Measurements from ENCODE around the gene KCNIP1.

Gene KCNIP1

DNA sequence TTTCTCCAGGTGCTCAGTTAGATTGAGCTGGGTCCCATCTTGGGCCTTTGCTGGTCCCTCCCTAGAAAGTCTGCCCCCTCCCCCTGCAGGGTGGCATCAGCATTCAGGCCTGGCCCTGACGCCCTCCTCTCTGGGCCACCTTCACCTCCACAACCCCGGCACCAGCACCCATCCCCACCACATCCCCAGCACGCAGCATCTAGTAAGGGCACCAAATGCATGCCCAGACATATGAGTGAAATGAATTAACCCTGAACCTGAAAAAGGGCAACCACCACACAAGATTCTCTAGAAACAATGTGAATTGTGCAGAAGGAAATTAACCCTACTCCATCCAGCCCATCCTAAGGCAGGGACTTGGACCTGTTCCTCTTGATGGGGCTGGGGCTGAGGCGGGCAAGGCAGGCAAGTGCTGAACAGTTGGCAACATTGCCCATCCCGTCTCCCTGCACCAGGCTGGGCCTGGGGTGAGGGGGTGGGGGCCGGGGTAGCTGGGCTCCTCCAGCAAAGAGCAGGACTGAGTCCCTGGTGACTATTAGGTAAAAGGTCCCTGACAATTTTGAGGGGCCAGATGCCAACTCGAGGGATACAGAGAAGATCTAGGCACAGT, 125.9 kb downstream of the KCNIP1 start:
- Histone ChIP-seq H3K4me3 (replicated peaks; ENCODE audit: insufficient read depth, low read length) (no peak overlapping the region), H3K27ac (replicated peaks) (no peak overlapping the region), H3K27me3 (ENCODE audit: insufficient read depth, poor library complexity, severe bottlenecking) (peaks cover 3% of the 10 kb centered on the region)
- no peak for DNase-seq (ENCODE audit: low read depth in 1 of 2, low spot score in 1 of 2)
- TF ChIP-seq POLR2AphosphoS5 (IDR thresholded peaks at IDR 0.05; ENCODE audit: low read depth) (no peak), GABPA (IDR thresholded peaks at IDR 0.05; ENCODE audit: low read depth) (no peak), SPI1 (IDR thresholded peaks at IDR 0.05; ENCODE audit: borderline replicate concordance, low read depth) (no peak)
- TF ChIP-seq, protein P1, sequence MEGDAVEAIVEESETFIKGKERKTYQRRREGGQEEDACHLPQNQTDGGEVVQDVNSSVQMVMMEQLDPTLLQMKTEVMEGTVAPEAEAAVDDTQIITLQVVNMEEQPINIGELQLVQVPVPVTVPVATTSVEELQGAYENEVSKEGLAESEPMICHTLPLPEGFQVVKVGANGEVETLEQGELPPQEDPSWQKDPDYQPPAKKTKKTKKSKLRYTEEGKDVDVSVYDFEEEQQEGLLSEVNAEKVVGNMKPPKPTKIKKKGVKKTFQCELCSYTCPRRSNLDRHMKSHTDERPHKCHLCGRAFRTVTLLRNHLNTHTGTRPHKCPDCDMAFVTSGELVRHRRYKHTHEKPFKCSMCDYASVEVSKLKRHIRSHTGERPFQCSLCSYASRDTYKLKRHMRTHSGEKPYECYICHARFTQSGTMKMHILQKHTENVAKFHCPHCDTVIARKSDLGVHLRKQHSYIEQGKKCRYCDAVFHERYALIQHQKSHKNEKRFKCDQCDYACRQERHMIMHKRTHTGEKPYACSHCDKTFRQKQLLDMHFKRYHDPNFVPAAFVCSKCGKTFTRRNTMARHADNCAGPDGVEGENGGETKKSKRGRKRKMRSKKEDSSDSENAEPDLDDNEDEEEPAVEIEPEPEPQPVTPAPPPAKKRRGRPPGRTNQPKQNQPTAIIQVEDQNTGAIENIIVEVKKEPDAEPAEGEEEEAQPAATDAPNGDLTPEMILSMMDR (IDR thresholded peaks at IDR 0.05; ENCODE audit: insufficient read depth, low read length), result no peak
- TF ChIP-seq, protein P2, sequence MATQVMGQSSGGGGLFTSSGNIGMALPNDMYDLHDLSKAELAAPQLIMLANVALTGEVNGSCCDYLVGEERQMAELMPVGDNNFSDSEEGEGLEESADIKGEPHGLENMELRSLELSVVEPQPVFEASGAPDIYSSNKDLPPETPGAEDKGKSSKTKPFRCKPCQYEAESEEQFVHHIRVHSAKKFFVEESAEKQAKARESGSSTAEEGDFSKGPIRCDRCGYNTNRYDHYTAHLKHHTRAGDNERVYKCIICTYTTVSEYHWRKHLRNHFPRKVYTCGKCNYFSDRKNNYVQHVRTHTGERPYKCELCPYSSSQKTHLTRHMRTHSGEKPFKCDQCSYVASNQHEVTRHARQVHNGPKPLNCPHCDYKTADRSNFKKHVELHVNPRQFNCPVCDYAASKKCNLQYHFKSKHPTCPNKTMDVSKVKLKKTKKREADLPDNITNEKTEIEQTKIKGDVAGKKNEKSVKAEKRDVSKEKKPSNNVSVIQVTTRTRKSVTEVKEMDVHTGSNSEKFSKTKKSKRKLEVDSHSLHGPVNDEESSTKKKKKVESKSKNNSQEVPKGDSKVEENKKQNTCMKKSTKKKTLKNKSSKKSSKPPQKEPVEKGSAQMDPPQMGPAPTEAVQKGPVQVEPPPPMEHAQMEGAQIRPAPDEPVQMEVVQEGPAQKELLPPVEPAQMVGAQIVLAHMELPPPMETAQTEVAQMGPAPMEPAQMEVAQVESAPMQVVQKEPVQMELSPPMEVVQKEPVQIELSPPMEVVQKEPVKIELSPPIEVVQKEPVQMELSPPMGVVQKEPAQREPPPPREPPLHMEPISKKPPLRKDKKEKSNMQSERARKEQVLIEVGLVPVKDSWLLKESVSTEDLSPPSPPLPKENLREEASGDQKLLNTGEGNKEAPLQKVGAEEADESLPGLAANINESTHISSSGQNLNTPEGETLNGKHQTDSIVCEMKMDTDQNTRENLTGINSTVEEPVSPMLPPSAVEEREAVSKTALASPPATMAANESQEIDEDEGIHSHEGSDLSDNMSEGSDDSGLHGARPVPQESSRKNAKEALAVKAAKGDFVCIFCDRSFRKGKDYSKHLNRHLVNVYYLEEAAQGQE (IDR thresholded peaks at IDR 0.05; ENCODE audit: insufficient replicate concordance, low read depth), result no peak

GRCh38 chr5:170630226-170630625, 126.4 kb downstream of the KCNIP1 start:
- H3K27ac ChIP-seq (replicated peaks), result no peak overlapping the region
- TF ChIP-seq POLR2AphosphoS5 (IDR thresholded peaks at IDR 0.05; ENCODE audit: low read depth), result no peak
- no peak for TF ChIP-seq GABPA (IDR thresholded peaks at IDR 0.05; ENCODE audit: low read depth)
- no peak for TF ChIP-seq SPI1 (IDR thresholded peaks at IDR 0.05; ENCODE audit: borderline replicate concordance, low read depth)
- TF ChIP-seq, protein P1 (IDR thresholded peaks at IDR 0.05; ENCODE audit: insufficient read depth, low read length), result no peak
- TF ChIP-seq, protein P2 (IDR thresholded peaks at IDR 0.05; ENCODE audit: insufficient replicate concordance, low read depth), result no peak
- no peak overlapping the region for H3K4me3 ChIP-seq (replicated peaks; ENCODE audit: insufficient read depth, low read length)
- peaks cover 3% of the 10 kb centered on the region for H3K27me3 ChIP-seq (ENCODE audit: insufficient read depth, poor library complexity, severe bottlenecking)
- DNase-seq (ENCODE audit: low read depth in 1 of 2, low spot score in 1 of 2), result no peak

- H3K27me3 ChIP-seq (ENCODE audit: insufficient read depth, poor library complexity, severe bottlenecking), result peaks cover 3% of the 10 kb centered on the region
- TF ChIP-seq GABPA (IDR thresholded peaks at IDR 0.05; ENCODE audit: low read depth) (no peak), SPI1 (IDR thresholded peaks at IDR 0.05; ENCODE audit: borderline replicate concordance, low read depth) (no peak), POLR2AphosphoS5 (IDR thresholded peaks at IDR 0.05; ENCODE audit: low read depth) (no peak)
- TF ChIP-seq, protein P2 (IDR thresholded peaks at IDR 0.05; ENCODE audit: insufficient replicate concordance, low read depth), result no peak
- TF ChIP-seq, protein P1 (IDR thresholded peaks at IDR 0.05; ENCODE audit: insufficient read depth, low read length), result no peak
- DNase-seq (ENCODE audit: low read depth in 1 of 2, low spot score in 1 of 2), result no peak
Measured at GRCh38 chr5:170630711-170631141, 126.9 kb downstream of the KCNIP1 start.

More at GRCh38 chr5:170630711-170631141, 126.9 kb downstream of the KCNIP1 start:
- Histone ChIP-seq H3K27ac (replicated peaks) (no peak overlapping the region), H3K4me3 (replicated peaks; ENCODE audit: insufficient read depth, low read length) (no peak overlapping the region)

Measured in HL-60 (cell line).